EL (cell line): Measurements from ENCODE around the gene NOP56.
"Not testable (repeated sequence)": the region's sequence is repeated elsewhere in the genome, so short reads cannot be mapped to it uniquely, and the experiment has no call there.

Experiments
- DNase-seq: peaks from one replicate; pipeline ENCODE4 v3.0.0-alpha.2; 2016

Gene NOP56

DNA sequence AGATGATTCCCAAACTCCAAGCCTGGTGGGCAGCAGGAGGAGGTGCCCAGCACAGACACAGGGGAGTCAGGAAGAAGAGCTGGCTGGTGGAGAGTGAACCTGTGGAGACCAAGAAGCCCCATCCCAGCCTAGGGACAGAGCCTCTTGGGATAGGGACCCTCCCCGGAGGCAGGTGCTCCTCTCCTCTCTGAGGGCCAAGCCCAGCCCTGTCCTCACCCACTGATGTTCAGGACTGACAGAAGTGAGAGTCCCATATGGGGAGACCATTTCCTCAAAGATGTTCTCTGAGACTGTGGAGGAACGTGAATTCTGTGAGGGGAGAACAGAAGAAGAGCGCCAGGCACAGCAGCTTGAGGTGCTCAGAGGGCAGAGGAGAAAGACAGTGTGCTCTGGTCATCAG, 37.8 kb downstream of the NOP56 start:
- no peak for DNase-seq

DNA sequence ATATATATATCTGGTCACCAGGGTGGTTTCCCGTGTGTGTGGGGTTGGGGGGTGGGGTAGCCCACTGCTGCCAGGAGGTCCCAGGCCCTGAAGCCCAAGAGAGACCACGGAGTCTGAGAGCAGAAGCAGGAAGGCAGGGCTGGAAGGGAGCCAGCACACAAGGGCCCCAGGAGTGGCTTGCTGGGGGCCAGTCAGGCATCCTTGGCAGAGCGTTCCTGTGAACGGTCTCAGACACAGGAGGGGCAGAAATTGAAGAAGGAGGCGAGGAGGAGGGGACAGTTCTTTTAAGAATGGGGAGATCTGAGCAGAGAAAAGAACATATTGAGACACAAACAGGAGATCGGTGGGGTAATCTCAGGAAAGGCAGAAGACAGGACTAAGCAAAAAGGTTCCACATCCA, 38.3 kb downstream of the NOP56 start:
- no peak for DNase-seq

DNA sequence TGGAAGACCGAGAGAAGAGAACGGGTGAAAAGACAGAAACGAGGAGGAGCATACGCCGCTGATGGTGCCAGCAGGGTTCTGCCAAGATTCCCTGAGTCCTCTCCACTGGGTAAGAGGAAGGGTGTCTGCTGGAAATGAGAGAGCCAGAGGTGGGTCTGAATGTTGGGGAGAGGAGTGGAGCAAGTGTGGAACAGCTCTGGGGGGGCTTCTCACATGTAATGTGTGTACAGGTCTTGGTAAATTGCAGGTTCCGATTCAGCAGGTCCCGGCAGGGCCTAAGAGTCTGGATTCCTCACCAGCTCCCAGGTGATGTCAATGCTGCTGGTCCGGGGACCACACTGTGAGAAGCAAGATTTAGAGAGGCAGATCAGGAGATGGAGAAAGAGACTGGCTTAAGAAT, 38.7 kb downstream of the NOP56 start:
- DNase-seq: no peak

DNA sequence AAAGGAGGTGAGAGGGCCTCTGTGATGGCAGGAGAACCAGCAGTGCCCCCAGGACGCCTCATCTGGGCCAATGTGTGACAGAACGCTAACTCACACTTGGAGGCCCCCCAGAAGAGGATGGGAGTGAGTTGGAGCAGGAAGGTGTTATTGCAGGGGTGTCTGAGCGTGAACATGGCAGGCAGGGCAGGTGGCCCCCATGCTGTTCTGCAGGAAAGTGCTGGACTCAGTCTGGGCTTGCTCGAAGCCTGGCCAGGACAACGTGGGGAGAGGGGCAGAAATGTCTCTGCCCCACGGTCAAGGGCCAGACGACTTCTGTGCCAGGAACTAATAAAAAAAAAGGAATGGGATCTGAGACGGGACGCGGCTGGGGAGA, 39.2 kb downstream of the NOP56 start:
- DNase-seq: no peak

DNA sequence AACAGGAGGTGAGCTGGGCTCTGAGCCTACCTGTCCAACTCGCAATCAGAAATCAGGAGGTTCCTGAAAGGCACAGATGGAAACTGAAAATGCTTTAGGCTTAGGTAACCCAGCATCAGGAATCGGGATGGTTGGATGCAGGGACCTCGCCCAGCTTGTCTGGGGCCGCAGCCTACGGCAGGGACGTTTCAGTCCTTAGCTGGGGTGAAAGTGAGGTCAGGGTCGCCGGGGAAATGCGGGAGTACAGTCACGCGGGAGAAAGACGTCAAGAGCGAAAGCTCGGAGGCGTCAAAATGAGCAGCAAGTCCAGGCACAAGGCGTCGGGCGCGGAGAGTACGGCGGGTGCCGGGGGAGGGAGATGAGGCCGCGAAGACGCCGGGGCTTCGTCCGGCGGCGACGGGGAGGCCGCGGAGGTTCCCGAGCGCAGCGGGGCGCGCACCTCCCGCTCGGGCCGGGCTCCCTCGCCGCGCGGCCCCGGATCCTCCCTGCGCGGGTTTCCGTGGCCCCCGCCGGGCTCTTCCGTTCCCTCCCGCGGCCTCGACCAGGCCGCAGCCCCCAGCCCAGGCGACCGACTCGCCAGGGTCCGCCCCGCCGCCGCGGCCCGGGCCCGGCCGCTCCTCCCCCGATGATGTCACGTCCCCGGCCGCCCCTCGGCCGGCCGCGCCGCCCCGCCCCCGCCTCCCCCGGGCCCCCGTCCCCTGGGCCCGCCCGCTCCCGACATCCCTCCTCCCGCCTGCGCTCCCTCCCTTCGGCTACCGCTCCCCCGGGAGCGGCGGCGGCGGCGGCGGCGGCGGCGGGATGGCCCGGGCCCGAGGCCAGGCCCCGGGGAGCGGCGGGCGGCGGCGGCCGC, 39.8 kb downstream of the NOP56 start, which contains the start of gene EBF4:
Gene EBF4 (plus strand): TSS at position 745 of the 850 bp plus-strand sequence. CDS start 866 bp downstream, outside the sequence.
- peak; percentile 20 for DNase-seq

DNA sequence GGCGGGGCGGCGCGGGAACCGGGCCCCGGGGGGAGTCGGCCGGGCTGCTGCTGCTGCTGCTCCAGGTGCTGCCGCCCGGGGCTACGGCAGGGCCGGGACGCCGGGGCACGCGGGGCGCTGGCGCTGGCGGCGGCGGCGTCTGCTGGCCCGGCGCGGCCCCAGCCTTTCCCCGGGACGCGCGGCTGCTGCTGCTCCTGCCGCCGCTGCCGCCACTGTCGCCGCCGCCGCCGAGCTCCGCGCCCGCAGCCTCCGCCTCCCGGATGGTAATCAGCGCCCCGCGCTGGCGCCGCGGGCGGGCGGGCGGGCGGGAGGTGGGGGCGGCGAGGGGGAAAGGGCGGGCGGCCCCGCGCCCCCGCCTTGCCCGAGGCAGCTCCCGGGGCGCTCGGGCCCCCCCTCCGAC, 40.5 kb downstream of the NOP56 start:
- DNase-seq: no peak

DNA sequence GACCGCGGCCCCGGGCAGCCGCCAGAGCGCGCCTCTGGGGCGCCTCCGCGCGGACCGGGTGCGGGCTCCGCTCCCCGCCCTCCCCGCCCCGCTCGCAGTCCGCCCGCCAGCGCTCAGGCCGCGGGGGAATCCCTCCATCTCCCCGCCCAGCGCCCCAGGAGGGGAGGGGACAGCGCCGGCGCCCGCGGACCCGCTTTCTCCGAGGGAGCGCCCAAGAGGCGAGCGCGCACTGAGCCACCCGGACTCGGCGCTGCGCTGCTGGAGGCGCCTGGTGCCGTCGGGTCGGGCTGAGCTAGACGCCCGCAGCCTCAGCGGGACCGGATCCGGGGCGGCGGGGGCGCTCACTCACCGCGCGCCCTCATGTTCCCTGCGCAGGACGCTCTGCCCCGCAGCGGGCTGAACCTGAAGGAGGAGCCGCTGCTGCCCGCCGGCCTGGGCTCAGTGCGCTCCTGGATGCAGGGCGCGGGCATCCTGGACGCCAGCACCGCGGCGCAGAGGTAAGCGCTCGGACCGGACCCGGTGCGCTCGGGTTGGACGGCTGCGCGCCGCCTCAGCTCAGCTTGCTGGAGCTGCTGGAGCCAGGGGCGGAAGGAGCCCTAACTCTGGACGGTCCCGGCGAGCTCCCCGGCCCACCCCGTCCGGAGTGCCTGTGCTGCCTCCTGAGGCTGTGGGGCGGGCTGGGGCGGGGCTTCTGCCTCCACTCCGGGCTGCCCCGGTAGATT, 41.0 kb downstream of the NOP56 start:
- DNase-seq: no peak

DNA sequence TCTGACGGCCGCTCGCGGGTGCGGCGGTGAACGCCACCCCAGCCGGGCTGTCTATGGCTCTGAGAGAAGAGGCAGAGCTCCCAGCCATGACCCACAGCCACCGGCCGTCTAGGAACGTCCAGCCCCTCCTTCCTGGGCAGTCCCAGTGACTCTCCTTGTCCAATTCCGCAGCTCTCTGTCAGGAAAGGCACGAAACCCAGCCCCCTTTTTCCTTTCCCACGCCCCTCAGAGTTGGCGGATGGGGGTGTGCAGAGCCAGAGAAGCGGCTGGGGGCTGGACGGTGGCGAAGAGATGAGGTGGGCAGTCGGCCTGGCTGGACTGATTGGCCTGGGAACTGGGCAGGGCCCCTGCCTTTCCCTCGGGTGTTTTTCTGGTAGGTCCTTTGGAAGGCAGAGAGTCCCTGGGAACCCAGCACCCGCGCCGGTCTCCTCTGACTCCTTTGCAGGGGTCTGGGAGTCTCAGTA, 41.6 kb downstream of the NOP56 start:
- DNase-seq: no peak

DNA sequence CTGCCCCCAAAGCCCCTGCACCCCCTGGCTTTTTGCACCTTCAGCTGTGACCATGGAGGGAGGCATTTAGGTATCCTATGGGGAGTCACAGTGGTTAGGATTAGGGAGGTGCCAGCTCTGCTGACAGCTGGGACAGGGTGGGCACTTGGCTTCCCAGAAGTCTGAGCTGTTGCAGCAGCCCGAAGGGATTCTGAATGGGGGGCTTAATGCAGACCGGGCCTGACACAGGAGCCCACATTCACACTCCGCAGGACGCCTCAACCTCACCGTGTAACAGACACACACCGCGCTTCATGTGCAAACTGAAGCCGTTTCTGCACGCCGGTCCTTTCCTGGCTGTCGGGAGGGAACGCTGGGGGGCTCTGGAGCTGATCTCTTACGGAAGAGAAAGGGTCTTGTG, 42.1 kb downstream of the NOP56 start:
- DNase-seq: no peak

DNA sequence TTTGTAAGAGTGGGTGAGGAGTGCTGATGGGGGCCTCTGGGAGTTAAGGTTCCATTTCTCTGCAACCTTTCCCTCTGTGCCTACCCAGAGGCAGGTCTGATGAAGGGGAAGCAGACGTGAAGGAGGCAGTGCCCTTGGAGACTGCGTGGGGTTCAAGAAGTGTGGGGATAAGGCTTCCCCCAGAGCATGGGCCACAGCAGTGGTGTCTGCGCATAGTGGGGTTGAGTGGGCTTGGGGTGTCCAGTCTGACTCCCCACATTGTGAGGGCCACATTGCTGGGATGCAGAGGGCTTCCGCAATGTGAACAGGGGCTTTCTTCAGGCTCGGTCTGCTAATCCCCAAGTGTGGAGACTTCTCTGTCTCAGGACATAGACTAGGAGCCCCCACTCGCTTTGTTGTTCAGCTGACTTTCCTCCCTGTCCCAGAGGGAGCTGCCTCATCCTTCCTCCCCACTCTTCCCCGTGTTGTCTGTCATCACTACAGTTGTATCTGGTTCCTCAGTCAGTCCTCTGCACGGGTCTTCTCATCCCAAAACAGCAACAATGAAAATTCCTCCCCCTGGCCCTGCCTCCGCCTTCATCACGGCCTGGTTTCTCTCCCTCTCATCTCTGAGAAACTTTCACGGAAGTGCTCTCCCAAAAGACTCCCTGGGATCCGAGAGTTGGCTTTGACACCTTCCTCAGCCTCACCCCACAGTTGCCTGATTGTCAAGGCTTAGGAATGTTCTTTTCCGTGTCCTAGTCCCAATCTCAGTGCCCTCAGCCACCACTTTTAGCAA, 43.0 kb downstream of the NOP56 start:
- DNase-seq: no peak

DNA sequence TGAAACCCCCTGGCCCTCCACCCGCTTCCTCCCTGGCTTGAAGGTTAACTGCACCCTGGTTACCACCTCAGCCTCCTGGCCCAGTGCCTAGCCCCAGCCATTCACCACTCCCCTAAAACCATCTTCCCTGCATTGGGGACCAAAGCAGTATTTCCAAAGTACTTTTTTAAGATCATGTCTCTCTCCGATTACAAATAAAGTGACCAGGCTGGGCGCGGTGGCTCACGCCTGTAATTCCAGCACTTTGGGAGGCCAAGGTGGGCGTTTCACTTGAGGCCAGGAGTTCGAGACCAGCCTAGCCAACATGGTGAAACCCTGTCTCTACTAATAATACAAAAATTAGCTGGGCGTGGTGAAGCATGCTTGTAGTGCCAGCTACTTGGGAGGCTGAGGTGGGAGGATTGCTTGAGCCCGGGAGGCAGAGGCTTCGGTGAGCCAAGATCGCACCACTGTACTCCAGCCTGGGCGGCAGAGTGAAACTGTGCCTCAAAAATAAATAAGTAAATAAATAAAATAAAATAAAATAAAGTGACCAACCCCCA, 43.6 kb downstream of the NOP56 start:
- not testable (repeated sequence) for DNase-seq

DNA sequence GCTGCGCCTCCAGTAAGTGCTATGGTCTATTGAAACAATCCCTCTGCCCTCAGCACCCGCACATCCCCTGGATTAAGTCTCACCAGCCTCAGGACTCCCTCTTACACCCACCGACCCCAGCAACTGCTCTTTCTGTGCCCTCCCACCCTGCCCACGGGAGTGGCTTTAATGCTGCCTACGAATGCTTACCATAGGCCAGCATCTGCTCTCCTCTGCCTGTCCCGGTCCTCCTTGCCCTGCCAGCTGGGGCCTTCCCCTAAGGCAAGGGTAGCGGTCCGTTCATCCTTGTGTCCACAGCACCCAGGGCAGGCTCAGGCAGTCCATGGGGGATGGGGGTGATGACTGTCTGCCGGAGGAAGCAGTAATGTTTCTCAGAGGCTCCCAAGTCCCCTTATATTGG, 44.2 kb downstream of the NOP56 start:
- DNase-seq: no peak

DNA sequence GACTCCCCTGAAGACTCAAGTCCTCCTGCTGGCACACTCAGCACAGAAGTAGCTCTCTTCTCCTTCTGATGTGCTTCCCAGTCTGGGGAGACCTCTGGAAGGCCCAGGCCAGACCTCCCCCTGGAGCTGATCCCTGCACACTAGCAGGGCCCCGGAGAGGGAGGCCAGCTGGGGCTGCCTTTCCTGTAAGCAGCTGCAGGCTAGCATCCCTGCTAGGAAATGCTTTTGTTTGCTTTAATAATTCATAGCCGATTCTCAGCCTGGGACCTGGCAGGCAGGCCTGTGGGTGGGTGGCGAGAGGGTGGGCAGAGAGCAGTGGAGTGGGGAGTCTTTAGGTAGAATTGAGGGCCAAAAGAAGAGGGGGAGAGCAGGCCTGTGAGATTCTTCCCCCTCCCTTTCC, 45.3 kb downstream of the NOP56 start:
- DNase-seq: no peak

DNA sequence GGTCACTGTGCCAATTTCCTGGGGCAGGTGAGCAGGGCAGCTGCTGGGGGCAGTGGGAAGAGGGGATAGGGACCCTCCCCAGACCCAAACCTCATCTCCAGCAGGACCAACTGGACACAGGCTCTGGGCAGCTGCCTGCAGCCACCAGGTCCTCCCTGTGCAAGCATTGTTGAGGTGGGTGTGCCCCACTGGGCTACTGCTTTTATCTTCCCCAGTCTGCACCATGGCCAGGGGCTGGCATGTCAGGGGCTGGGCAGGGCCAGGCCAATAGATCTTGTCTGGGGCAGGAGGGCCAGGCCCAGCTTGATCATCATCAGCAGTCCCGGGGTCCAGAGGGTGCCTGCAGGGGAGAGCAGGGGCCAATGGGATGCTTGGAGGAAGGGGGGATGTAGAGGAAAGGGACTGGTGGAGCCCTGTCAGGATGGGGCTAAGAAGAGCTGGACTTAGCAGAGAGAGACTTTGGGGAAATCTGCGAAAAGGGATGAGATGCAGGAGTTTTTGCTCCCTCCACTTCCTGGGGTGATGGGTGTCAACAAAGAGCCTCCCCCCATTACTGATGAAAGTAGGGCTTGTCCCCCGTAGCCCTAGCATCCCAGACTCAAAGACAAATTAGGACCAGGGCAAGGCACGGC, 45.9 kb downstream of the NOP56 start:
- DNase-seq: no peak

DNA sequence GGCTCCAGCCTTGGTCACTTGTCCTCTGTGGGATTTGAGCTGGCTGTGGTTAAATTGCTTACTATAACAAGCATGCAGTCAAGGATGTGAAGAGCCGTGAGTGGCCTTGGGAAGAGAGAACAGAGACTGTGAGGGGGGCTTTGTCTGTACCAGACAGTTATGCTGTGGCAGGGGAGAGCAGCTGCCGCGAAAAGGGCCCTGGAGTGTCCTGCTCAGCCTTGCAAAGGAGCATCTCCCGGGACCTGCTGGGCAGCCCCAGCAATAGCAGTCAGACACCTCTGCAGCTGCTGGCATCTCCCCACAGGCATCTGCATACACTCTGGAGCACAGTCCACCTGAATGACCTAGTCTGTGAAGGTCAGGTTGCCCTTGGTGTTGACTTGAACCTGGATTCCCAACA, 46.5 kb downstream of the NOP56 start:
- no peak for DNase-seq

DNA sequence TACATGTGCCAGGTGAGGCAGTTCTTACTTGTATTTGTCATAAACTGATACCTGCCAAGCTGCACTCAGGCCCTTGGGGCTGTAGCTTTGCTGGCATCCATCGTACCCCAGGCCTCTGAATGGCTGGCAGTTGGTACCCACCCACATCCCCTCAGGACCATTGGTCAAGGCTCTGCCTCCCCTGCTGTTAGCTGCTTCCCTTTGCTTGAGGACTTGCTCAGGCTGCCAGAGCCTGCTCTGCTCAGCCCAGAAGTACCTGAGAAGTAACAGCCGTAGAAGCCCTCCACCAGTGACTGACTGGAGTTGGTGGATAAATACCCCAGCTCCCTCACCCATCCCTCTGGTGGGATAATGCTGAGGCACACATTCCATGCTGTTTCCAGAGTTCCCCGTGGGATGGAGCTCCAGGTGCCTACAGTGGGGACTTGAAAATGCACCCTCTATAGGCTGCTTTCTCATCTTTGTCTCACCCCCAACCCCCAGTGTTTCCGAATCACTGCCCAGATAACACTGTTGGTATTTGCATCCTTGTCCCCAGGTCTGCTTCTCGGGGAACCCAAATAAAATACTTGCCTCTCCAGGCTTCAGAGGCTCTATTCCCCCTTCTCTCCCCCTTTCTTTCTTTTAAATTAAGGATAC, 47.5 kb downstream of the NOP56 start:
- DNase-seq: no peak

DNA sequence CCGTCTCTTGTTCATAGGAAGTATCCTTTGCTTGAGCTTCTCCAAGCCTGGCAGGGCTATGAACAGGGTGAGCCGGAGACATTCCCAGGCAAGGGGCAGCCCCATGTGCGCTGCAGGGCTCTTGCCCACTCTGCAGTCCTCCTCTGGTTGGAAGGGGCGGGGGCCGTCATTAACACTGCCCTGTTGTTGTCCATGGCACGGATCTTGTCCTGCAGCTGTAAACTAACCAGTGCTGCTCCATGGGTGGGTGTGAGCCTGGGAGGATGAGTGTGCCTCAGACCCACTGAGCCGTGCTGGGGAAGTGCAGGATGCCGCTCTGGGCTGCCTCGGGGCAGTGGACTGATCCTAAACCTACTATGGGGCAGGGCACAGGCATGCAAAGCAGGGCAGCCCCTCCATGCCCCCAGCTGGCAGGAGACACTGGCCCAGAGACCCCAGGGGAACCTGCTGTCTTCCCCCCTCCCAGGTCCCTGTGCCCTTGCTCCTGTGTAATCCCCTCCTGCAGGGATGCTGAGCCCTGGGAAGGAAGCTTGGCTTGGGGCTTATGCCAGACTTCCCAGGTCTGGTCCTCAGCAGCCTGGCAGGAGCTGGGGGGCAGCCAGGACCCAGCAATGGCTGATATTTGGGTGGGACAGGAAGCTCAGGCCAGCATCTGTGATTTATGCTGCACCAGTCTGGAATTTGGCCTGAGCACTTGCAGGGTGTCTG, 48.6 kb downstream of the NOP56 start:
- no peak for DNase-seq

DNA sequence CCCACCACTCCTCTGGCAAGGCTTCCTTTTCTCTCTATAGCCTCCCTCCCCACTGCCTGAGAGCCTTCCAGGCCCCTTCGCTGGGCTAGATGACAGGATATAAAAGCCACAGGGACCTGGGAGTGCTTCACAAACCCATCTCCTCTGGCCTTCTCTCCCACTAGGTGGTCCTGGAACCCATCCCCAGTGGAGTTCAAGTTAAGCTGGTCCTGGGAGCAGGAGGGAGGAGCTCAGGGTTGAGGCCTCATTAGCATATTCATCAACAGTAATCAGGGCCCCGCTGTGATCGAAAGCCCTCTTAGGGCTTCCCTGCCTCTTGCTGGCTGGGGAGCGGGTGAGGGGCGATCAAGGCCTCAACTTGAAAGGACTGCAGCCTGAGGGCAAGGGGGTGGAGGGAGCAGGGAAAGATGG, 49.2 kb downstream of the NOP56 start:
- DNase-seq: no peak

DNA sequence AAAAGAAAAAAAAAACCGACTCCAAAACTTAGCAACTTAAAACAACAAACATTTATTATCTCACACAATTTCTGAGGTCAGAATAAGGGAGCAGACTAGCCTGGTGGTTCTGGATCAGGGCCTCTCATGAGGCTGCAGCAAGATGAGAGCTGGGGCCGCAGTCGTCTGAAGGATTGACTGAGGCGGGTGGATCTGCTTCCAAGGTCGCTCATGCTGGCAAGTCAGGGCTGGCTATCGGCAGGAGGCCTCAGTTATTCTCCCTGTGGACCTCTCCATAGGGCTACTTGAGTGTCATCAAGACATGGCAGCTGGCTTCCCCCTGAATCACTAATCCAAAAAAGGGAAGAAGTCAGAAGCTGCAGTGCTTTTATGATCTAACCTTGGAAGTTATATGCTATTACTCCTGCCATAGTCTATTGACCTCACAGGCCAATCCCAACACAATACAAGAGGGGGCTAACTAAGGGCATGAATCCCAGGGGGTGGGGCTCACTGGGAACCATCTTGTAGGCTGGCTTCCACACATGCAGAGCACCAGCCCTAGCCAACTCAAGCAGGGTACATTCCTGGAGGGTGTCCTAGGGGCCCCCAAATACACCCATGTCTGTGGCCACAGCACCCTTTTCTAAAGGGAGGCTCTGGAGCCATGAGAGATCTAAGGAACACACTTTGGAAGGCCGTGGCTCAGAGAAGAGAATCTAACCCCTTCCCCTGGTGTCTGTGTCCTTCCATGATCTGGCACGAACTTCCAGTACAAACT, 51.5 kb downstream of the NOP56 start:
- DNase-seq: no peak

DNA sequence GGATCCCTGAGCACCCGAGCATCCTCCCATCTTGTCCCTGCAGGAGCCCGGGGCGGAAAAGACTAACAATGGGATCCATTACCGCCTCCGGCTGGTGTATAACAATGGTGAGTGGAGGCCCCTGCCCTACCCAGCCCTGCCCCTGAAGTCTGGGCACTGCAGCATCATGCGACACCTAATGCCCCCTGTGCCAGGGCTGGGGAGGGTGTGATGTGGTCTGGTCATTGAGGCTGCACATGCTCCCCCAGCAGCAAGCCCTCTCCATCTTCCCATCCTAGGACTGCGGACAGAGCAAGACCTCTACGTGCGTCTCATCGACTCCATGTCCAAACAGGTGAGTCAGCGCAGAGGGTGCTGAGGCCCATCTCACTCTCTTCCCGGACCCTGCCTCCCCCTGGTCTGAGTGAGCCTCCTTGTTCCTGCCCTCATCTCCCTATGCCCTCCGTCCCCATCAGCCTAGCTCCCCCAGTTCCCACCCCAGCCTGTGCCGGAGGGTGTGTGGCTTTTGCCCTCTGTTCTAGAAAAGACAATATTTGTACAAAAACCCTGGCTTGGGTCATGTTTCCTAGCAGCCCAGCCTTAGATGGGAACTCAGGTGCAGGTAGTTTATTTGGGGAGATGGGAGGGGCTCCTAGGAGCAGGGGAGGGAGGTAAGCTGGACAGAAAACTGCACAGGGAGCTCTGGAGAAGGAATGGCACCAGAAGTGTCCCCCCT, 53.7 kb downstream of the NOP56 start:
- no peak for DNase-seq
